Measurements from ENCODE around the gene CDK2.

Gene CDK2

GRCh38 chr12:55938826-55939501 lies 27.7 kb upstream of the CDK2 start:
- DNase-seq (ENCODE audit: low read depth in 2 of 2) = no peak

GRCh38 chr12:55940065-55940732 lies 26.4 kb upstream of the CDK2 start:
- DNase-seq (ENCODE audit: low read depth in 2 of 2) = no peak

- no peak for DNase-seq (ENCODE audit: low read depth in 2 of 2)
Observed at GRCh38 chr12:55942055-55942454, 24.6 kb upstream of the CDK2 start.

- no peak for DNase-seq (ENCODE audit: low read depth in 2 of 2)
Observed at GRCh38 chr12:55942577-55943136, 24.0 kb upstream of the CDK2 start.

GRCh38 chr12:55946553-55946952 lies 20.1 kb upstream of the CDK2 start:
- no peak for DNase-seq (ENCODE audit: low read depth in 2 of 2)

GRCh38 chr12:55955344-55955743 lies 11.3 kb upstream of the CDK2 start:
- DNase-seq (ENCODE audit: low read depth in 2 of 2) = no peak

GRCh38 chr12:55955800-55956508 lies 10.7 kb upstream of the CDK2 start:
- DNase-seq (ENCODE audit: low read depth in 2 of 2) = no peak

GRCh38 chr12:55957106-55957859 lies 9.3 kb upstream of the CDK2 start:
- DNase-seq (ENCODE audit: low read depth in 2 of 2) = no peak

- no peak for DNase-seq (ENCODE audit: low read depth in 2 of 2)
Observed at GRCh38 chr12:55963760-55964159, 2.9 kb upstream of the CDK2 start.

GRCh38 chr12:55965240-55965639 lies 1.4 kb upstream of the CDK2 start:
- no peak for DNase-seq (ENCODE audit: low read depth in 2 of 2)

GRCh38 chr12:55965941-55966407 lies 656 bp upstream of the CDK2 start, which contains the start of gene PMEL:
Gene PMEL (minus strand): TSS chr12:55966042. CDS start chr12:55966011, 31 bp downstream.
- no peak for DNase-seq (ENCODE audit: low read depth in 2 of 2)

GRCh38 chr12:55969356-55969755 lies 2.7 kb downstream of the CDK2 start:
- DNase-seq (ENCODE audit: low read depth in 2 of 2) = no peak

GRCh38 chr12:55970775-55971174 lies 4.1 kb downstream of the CDK2 start:
- no peak for DNase-seq (ENCODE audit: low read depth in 2 of 2)

GRCh38 chr12:55972042-55972441 lies 5.4 kb downstream of the CDK2 start:
- no peak for DNase-seq (ENCODE audit: low read depth in 2 of 2)

GRCh38 chr12:55972456-55972855 lies 5.8 kb downstream of the CDK2 start:
- DNase-seq (ENCODE audit: low read depth in 2 of 2) = no peak

- DNase-seq (ENCODE audit: low read depth in 2 of 2) = peak in 1 of 2 experiments; percentile 10
Observed at GRCh38 chr12:55972911-55973598, 6.4 kb downstream of the CDK2 start.

- peak; percentile 100 for DNase-seq (ENCODE audit: low read depth in 2 of 2)
Observed at GRCh38 chr12:55973599-55974307, 7.1 kb downstream of the CDK2 start, which contains the start of gene RAB5B. Gene RAB5B (plus strand): TSS chr12:55974078. CDS start chr12:55986961, 12,883 bp downstream.

- DNase-seq (ENCODE audit: low read depth in 2 of 2) = no peak
Observed at GRCh38 chr12:55974308-55974730, 7.7 kb downstream of the CDK2 start.

- DNase-seq (ENCODE audit: low read depth in 2 of 2) = no peak
Observed at GRCh38 chr12:55978393-55978792, 11.8 kb downstream of the CDK2 start.

GRCh38 chr12:55979069-55979468 lies 12.4 kb downstream of the CDK2 start:
- no peak for DNase-seq (ENCODE audit: low read depth in 2 of 2)

Measured in fibroblast of skin of left biceps (primary cell).